ENCODE data around the gene FRYL. TPM values are rescaled to one million over a fixed set of nuclear protein-coding genes. Genes with fewer than 3 reads are reported as not detected.
"Not testable (repeated sequence)": the region's sequence is repeated elsewhere in the genome, so short reads cannot be mapped to it uniquely, and the experiment has no call there.

Gene FRYL
- total RNA-seq, 4 donors from 2014 or later: 51.1 to 96.5 (median 70.6) TPM

- no peak overlapping the region for H3K4me3 ChIP-seq (ENCODE audit: low read depth, poor library complexity, severe bottlenecking)
- intact Hi-C loops (cut with DNase I; ENCODE audit: low total_unique reads): no loop called here
- no peak for DNase-seq (ENCODE audit: low spot score in 2 of 2)
- 44 to 64% methylated on average over 4 of the region's 4 CpGs for WGBS, 2 donors
- TF ChIP-seq POLR2A (IDR thresholded peaks at IDR 0.05) (no peak), CTCF (IDR thresholded peaks at IDR 0.05) (no peak)
These were observed 33.3 kb downstream of the FRYL start for GRCh38 chr4:48746608-48747362.

GRCh38 chr4:48745223-48745622 lies 34.9 kb downstream of the FRYL start:
- H3K4me3 ChIP-seq (ENCODE audit: low read depth, poor library complexity, severe bottlenecking); DNase-seq (ENCODE audit: low spot score in 2 of 2); intact Hi-C loops (cut with DNase I; ENCODE audit: low total_unique reads): not testable (repeated sequence)
- WGBS, 2 donors: 96 to 97% methylated on average over 5 of the region's 5 CpGs

- no peak overlapping the region for H3K4me3 ChIP-seq (ENCODE audit: low read depth, poor library complexity, severe bottlenecking)
- no peak for TF ChIP-seq CTCF (IDR thresholded peaks at IDR 0.05)
- no peak for TF ChIP-seq POLR2A (IDR thresholded peaks at IDR 0.05)
- intact Hi-C loops (cut with DNase I; ENCODE audit: low total_unique reads): no loop called here
- no peak for DNase-seq (ENCODE audit: low spot score in 2 of 2)
These were observed 37.7 kb downstream of the FRYL start for GRCh38 chr4:48742412-48742811.

DNA sequence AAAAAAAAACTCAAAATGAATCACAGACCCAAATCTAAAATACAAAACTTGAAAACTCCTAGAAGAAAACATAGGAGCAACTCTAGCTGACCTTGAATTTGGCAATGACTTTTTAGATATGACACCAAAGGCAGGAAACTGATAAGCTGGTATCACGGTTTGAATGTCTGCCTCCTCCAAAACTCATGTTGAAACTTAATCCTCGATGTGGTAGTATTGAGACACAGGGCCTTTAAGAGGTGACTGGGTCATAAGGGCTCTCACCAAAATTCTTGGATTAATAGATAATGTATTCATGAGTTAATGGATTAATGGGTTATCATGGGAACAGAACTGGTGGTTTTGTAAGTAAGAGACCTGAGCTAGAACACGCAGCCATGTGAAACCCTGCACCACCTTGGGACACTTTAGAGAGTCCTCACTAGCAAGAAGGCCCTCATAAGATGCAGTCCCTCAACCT lies 40.5 kb downstream of the FRYL start:
- TF ChIP-seq CTCF (IDR thresholded peaks at IDR 0.05): no peak
- WGBS, 2 donors: 64 to 78% methylated on average over 3 of the region's 3 CpGs

GRCh38 chr4:48738856-48739255 lies 41.2 kb downstream of the FRYL start:
- 93 to 98% methylated on average over 3 of the region's 3 CpGs for WGBS, 2 donors
- no peak for TF ChIP-seq CTCF (IDR thresholded peaks at IDR 0.05)
- TF ChIP-seq POLR2A (IDR thresholded peaks at IDR 0.05): no peak
- no peak overlapping the region for H3K4me3 ChIP-seq (ENCODE audit: low read depth, poor library complexity, severe bottlenecking)
- no peak for DNase-seq (ENCODE audit: low spot score in 2 of 2)
- intact Hi-C loops (cut with DNase I; ENCODE audit: low total_unique reads): no loop called here

More for the DNA sequence above, 40.5 kb downstream of the FRYL start:
- no peak for DNase-seq (ENCODE audit: low spot score in 2 of 2)
- no peak overlapping the region for H3K4me3 ChIP-seq (ENCODE audit: low read depth, poor library complexity, severe bottlenecking)
- intact Hi-C loops (cut with DNase I; ENCODE audit: low total_unique reads): no loop called here

DNA sequence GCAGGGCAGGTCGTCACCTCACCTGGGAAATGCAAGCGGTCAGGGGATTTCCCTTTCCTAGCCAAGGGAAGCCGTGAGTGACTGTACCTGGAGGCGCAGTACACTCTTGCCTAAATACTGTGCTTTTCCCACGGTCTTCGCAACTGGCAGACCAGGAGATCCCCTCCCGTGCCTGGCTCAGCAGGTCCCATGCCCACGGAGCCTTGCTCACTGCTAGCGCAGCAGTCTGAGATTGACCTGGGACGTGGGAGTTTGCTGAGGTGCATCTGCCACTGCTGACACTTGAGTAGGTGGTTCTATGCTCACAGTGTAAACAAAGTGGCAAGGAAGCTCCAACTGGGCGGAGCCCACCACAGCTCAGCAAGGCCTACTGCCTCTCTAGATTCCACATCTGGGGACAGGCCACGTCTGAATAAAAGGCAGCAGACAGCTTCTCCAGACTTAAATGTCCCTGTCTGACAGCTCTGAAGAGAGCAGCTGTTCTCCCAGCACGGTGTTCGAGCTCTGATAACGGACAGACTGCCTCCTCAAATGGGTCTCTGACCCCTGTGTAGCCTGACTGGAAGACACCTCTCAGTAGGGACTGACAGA lies 51.1 kb downstream of the FRYL start:
- WGBS, 2 donors: 83 to 89% methylated on average over 12 to 15 of the region's 15 CpGs
- DNase-seq (ENCODE audit: low spot score in 2 of 2); H3K4me3 ChIP-seq (ENCODE audit: low read depth, poor library complexity, severe bottlenecking); intact Hi-C loops (cut with DNase I; ENCODE audit: low total_unique reads): not testable (repeated sequence)

All from lower leg skin (tissue), 4 donors.